Large intestine (tissue), 3 donors: Measurements from ENCODE around the gene MLLT6. TPM values are rescaled to one million over a fixed set of nuclear protein-coding genes. Genes with fewer than 3 reads are reported as not detected.

Source experiments
- DNase-seq, 2 donors: peaks; one replicate each; pipeline versions ENCODE4 v3.0.0 to v3.0.0-alpha.2; 2013
- H3K27ac ChIP-seq: one replicate; pipeline ENCODE4 v1.5.1; 2013; ENCODE audit warnings: low read length
- H3K27me3 ChIP-seq: 2 replicates; pipeline ENCODE4 v1.6.1; 2013; ENCODE audit warnings: low read length; ENCODE audit not compliant: control insufficient read depth, insufficient read depth
- H3K36me3 ChIP-seq: 2 replicates; pipeline ENCODE4 v1.6.1; 2013; ENCODE audit warnings: low read length; ENCODE audit not compliant: control insufficient read depth, insufficient read depth
- H3K4me1 ChIP-seq: one replicate; pipeline ENCODE4 v1.6.1; 2013; ENCODE audit warnings: low read length; ENCODE audit not compliant: control insufficient read depth, insufficient read depth
- H3K4me3 ChIP-seq: one replicate; pipeline ENCODE4 v1.5.1; 2013; ENCODE audit warnings: low read length
- H3K9me3 ChIP-seq: one replicate; pipeline ENCODE4 v1.6.1; 2013; ENCODE audit warnings: mild to moderate bottlenecking, low read depth, low read length, moderate library complexity; ENCODE audit not compliant: control insufficient read depth
- WGBS: methylation state at CpG from one replicate; pipeline ENCODE4 v1.1.5; 2013; ENCODE audit warnings: low lambda C conversion rate; ENCODE audit not compliant: insufficient coverage; 5-methylcytosine and 5-hydroxymethylcytosine counted together
- polyA plus RNA-seq: library from polyadenylated mRNA; unstranded; fragments of 120-200 nt; gene quantifications from one replicate; pipeline ENCODE4 v1.2.1, GENCODE V29; 2013

Gene MLLT6
- polyA plus RNA-seq, 1 donor: 98.2 TPM

- Histone ChIP-seq H3K27ac (no peak overlapping the region), H3K9me3 (no peaks in the 10 kb centered on the region), H3K4me3 (no peak overlapping the region), H3K27me3 (no peaks in the 10 kb centered on the region), H3K36me3 (peaks cover 61% of the 10 kb centered on the region), H3K4me1 (no peaks in the 10 kb centered on the region)
- WGBS: no CpG with 5 or more reads among the region's 18 CpGs
- no peak for DNase-seq
These were observed 4.2 kb downstream of the MLLT6 start for GRCh38 chr17:38709104-38709820.

- no peak overlapping the region for H3K27ac ChIP-seq
- no peaks in the 10 kb centered on the region for H3K27me3 ChIP-seq
- WGBS: no CpG with 5 or more reads among the region's 13 CpGs
- no peak for DNase-seq
- no peaks in the 10 kb centered on the region for H3K4me1 ChIP-seq
- peaks cover 67% of the 10 kb centered on the region for H3K36me3 ChIP-seq
- no peak overlapping the region for H3K4me3 ChIP-seq
- H3K9me3 ChIP-seq: no peaks in the 10 kb centered on the region
These were observed 5.0 kb downstream of the MLLT6 start for GRCh38 chr17:38709864-38710603.

- WGBS: no CpG with 5 or more reads among the region's 3 CpGs
These were observed 5.5 kb downstream of the MLLT6 start for GRCh38 chr17:38710604-38710962.

GRCh38 chr17:38710985-38711384 lies 5.9 kb downstream of the MLLT6 start:
- Histone ChIP-seq H3K36me3 (peaks cover 76% of the 10 kb centered on the region), H3K27ac (no peak overlapping the region), H3K4me3 (no peak overlapping the region), H3K9me3 (no peaks in the 10 kb centered on the region), H3K27me3 (no peaks in the 10 kb centered on the region), H3K4me1 (no peaks in the 10 kb centered on the region)
- DNase-seq: no peak
- WGBS: no CpG with 5 or more reads among the region's 5 CpGs

More at GRCh38 chr17:38710604-38710962, 5.5 kb downstream of the MLLT6 start:
- Histone ChIP-seq H3K36me3 (peaks cover 72% of the 10 kb centered on the region), H3K4me3 (no peak overlapping the region), H3K27ac (no peak overlapping the region), H3K4me1 (no peaks in the 10 kb centered on the region), H3K9me3 (no peaks in the 10 kb centered on the region), H3K27me3 (no peaks in the 10 kb centered on the region)
- no peak for DNase-seq

GRCh38 chr17:38711792-38712571 lies 6.9 kb downstream of the MLLT6 start:
- Histone ChIP-seq H3K36me3 (peaks cover 86% of the 10 kb centered on the region), H3K9me3 (no peaks in the 10 kb centered on the region), H3K27me3 (no peaks in the 10 kb centered on the region), H3K27ac (no peak overlapping the region), H3K4me3 (no peak overlapping the region), H3K4me1 (no peaks in the 10 kb centered on the region)
- no peak for DNase-seq
- no CpG with 5 or more reads among the region's 26 CpGs for WGBS

GRCh38 chr17:38712593-38712992 lies 7.5 kb downstream of the MLLT6 start:
- no CpG with 5 or more reads among the region's 10 CpGs for WGBS
- Histone ChIP-seq H3K27ac (no peak overlapping the region), H3K36me3 (peaks cover 91% of the 10 kb centered on the region), H3K4me1 (no peaks in the 10 kb centered on the region), H3K27me3 (no peaks in the 10 kb centered on the region), H3K9me3 (no peaks in the 10 kb centered on the region), H3K4me3 (no peak overlapping the region)
- DNase-seq: no peak

GRCh38 chr17:38713456-38714075 lies 8.5 kb downstream of the MLLT6 start:
- Histone ChIP-seq H3K4me1 (peaks cover 3% of the 10 kb centered on the region), H3K27me3 (no peaks in the 10 kb centered on the region), H3K27ac (no peak overlapping the region), H3K4me3 (no peak overlapping the region), H3K9me3 (no peaks in the 10 kb centered on the region), H3K36me3 (peaks cover 92% of the 10 kb centered on the region)
- no CpG with 5 or more reads among the region's 11 CpGs for WGBS
- DNase-seq: no peak

- no peaks in the 10 kb centered on the region for H3K9me3 ChIP-seq
- no peak overlapping the region for H3K27ac ChIP-seq
- WGBS: no CpG with 5 or more reads among the region's 9 CpGs
- no peak for DNase-seq
- no peak overlapping the region for H3K4me3 ChIP-seq
- peaks cover 88% of the 10 kb centered on the region for H3K36me3 ChIP-seq
- H3K27me3 ChIP-seq: no peaks in the 10 kb centered on the region
- H3K4me1 ChIP-seq: peaks cover 15% of the 10 kb centered on the region
These were observed 10.3 kb downstream of the MLLT6 start for GRCh38 chr17:38715216-38715943.

- no peak for DNase-seq
- peaks cover 15% of the 10 kb centered on the region for H3K4me1 ChIP-seq
- H3K27ac ChIP-seq: no peak overlapping the region
- no peaks in the 10 kb centered on the region for H3K9me3 ChIP-seq
- H3K36me3 ChIP-seq: peaks cover 90% of the 10 kb centered on the region
- H3K27me3 ChIP-seq: no peaks in the 10 kb centered on the region
- no CpG with 5 or more reads among the region's 18 CpGs for WGBS
- H3K4me3 ChIP-seq: no peak overlapping the region
These were observed 11.4 kb downstream of the MLLT6 start for GRCh38 chr17:38716368-38717005.
